GM18511 (cell line): Measurements from ENCODE around the gene VANGL2.

ENCODE experiments used
- ATAC-seq: cut with Tn5 transposase; IDR thresholded peaks from one replicate; pipeline ENCODE4 v1.9.1; 2021; ENCODE audit warnings: mild to moderate bottlenecking, moderate library complexity; ENCODE audit not compliant: unreplicated experiment

Gene VANGL2

GRCh38 chr1:160400223-160400645 lies at the start of gene VANGL2:
TSS of gene VANGL2 (plus strand) at chr1:160400564. CDS start at chr1:160415838, 15,274 bp downstream.
- no peak for ATAC-seq

GRCh38 chr1:160351629-160352028 lies 48.7 kb upstream of the VANGL2 start:
- no peak for ATAC-seq

GRCh38 chr1:160352555-160352954 lies 47.8 kb upstream of the VANGL2 start:
- ATAC-seq, result no peak

GRCh38 chr1:160353223-160353622 lies 47.1 kb upstream of the VANGL2 start:
- no peak for ATAC-seq

- no peak for ATAC-seq
Observed at GRCh38 chr1:160354388-160354985, 45.9 kb upstream of the VANGL2 start.

GRCh38 chr1:160357286-160358002 lies 42.9 kb upstream of the VANGL2 start:
- ATAC-seq, result no peak

GRCh38 chr1:160358073-160358472 lies 42.3 kb upstream of the VANGL2 start:
- ATAC-seq, result no peak

- no peak for ATAC-seq
Observed at GRCh38 chr1:160359559-160360226, 40.7 kb upstream of the VANGL2 start.

- ATAC-seq, result no peak
Observed at GRCh38 chr1:160360227-160360695, 40.1 kb upstream of the VANGL2 start.

- ATAC-seq, result no peak
Observed at GRCh38 chr1:160361199-160361598, 39.2 kb upstream of the VANGL2 start.

- no peak for ATAC-seq
Observed at GRCh38 chr1:160361814-160362167, 38.6 kb upstream of the VANGL2 start.

- ATAC-seq, result no peak
Observed at GRCh38 chr1:160362168-160362957, 38.0 kb upstream of the VANGL2 start.

- no peak for ATAC-seq
Observed at GRCh38 chr1:160363010-160363409, 37.4 kb upstream of the VANGL2 start.

GRCh38 chr1:160363951-160364735 lies 36.2 kb upstream of the VANGL2 start:
- ATAC-seq, result no peak

- no peak for ATAC-seq
Observed at GRCh38 chr1:160365325-160365724, 35.0 kb upstream of the VANGL2 start.

- no peak for ATAC-seq
Observed at GRCh38 chr1:160366731-160367515, 33.4 kb upstream of the VANGL2 start, which contains the start of gene NHLH1. TSS of gene NHLH1 (plus strand) at chr1:160367071. CDS start at chr1:160370732, 3,661 bp downstream.

GRCh38 chr1:160367516-160367900 lies 32.9 kb upstream of the VANGL2 start:
- ATAC-seq, result no peak

GRCh38 chr1:160367934-160368923 lies 32.1 kb upstream of the VANGL2 start:
- no peak for ATAC-seq
